RPMI7951 (cell line): ENCODE measurements around the gene ENTPD5. TPM values are rescaled to one million over a fixed set of nuclear protein-coding genes. Genes with fewer than 3 reads are reported as not detected.
"Not testable (repeated sequence)": the region's sequence is repeated elsewhere in the genome, so short reads cannot be mapped to it uniquely, and the experiment has no call there.

Source experiments
- DNase-seq: peaks from one replicate; pipeline ENCODE4 v3.0.0-alpha.2; 2012; ENCODE audit warnings: low read depth
- total RNA-seq: library from RNA; depleted of rRNA; stranded (reverse); fragments of >200 nt; shearing (Covaris generic); gene quantifications from 2 replicates; pipeline ENCODE4 v1.2.3, GENCODE V29; 2014; rRNA removed

Gene ENTPD5
- total RNA-seq, 1 experiment from 2014 or later = 6.4 TPM

DNA sequence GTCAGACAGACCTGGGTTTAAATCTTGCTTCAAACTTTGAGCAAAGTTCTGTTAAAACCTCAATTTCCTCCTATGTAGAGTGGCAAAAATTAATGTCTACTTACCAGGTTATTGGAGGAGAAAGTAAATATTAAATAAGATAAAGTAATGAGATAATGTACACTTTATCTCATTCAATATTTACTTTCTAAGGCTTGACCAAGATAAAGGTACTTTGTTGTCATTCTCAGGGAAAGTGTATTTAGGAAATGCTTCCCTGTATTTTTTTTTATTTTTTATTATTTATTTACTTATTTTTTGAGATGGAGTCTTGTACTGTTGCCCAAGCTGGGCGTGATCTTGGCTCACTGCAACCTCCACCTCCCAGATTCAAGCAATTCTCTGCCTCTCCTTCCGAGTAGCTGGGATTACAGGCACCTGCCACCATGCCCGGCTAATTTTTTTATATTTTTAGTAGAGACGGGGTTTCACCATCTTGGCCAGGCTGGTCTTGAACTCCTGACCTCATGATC, 73.9 kb downstream of the ENTPD5 start:
- no peak for DNase-seq

DNA sequence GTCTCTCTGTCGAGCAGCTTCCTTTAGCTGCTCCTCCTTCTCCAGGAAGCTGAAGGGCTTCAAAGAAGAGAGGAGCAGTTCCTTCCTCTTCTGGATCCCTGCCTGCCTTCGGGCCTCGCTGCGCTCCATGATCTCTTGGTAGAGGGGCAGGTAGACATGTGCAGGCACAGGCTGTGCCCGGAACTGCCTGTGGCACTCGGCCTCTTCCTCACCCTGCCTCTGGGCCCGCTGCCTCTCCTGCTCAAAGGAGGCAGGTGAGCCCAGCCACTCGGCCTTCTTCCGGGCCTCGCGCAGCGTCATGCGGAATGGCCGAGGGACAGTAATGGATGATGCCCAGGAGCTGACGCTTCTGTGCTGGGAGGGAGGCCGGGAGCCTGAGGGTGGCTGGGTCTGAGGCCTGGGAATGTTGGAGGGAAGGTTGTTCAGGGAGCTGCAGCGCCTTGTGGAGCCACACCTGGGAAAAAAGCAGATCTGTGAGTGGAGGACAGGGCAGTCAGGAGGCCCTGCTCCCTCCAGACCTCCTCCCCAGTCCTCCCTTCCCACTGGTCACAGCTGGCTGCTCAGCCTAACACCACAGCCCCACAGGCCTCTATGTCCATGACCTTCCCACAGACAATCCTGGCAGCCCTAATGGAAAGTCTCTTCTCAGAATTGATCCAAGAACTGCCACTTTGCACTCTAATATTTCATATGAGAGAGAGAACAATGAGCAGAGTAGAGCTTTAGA, 74.5 kb downstream of the ENTPD5 start:
- DNase-seq = no peak

DNA sequence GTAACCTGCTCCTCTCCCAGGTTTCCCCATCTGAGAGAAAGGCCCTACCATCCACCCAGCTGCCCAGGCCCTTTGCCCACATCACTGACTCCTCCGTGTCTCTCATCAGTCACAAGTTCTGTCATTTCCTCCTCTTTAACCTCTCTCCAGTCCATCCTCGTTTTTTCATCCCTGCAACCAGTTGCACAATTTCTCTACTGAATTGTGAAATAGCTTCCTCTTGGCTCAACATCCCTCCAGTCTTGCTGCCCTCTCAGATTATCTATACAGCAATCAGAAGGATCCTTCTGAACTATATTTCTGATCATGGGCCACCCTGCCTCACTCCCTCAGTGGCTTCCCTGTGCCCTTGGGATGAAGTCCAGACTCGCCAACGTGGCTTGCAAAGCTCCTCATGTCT, 76.0 kb downstream of the ENTPD5 start:
- peak; percentile 58 for DNase-seq

DNA sequence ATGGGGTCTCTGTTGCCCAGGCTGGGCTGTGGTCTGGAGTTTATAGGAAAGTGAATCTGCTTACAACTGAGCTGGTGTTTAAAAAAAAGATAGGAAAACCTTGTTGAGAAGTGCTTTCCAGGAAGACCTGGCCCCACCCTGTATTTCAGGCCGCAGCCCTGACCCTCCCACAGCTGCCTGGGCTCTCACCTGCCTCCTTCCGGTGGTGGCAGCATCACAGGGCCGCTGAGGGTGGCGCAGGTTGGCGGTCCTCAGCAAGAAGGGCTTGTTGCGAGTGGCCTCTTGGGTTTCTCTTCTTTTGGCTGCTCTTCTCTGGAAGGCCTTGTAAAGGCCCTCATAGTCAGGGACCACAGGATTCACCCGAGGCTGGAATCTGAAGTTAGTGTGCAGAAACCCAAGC, 76.9 kb downstream of the ENTPD5 start:
- no peak for DNase-seq

DNA sequence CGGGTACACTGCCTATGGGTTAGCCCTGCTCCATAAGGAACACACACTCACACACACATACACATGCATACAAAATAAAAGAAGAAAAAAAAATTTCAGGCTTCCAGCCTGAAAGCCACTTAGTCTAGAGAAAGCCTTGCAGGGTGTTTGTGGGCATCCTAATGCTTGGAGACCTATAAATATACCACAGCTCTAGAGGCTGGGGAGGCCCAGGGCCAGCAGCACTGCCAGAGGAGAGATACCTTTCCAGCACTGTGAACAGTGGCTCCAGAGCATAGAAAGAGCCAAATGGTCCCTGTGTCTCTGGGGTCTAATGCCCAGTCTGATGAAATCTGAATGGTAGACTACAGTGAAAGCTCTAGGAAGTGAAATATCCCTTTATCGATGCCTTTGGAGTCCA, 82.1 kb downstream of the ENTPD5 start:
- DNase-seq = no peak

DNA sequence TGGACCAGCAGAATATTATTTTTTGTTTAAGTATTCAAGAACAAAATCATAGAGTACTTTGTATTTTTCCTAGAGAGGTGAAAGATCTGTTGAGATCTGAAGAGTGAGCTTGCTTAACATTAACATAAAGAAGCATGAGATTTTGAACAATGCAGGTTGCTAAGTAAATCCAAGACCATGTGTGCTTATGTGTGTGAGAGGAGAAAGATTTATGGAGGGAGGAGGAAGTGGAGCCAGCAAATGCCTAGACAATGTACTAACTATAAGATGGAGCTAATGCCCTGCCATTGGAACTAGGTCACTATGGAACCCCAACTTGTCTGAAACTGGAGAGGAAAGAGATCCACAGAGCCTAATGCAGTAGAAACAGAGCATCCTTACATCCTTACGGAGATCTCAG, 82.5 kb downstream of the ENTPD5 start:
- no peak for DNase-seq

DNA sequence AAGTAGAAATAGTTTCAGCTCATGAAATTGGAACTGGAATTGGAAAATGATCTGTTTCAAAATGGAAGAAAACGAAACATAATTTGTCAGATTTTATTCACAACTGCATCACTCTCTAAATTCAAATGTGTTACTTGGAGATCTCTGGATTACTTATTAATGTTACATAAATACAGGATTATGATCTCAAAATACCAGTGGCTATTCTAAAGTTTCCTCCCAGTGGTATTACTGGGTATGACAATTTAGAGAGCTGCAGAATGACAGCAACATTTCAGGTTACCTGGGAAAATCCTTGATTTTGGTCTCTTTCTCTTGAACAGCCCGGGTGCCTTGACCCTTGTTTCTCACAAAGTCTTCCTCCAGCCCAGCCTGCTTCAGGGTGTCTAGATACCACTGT, 83.4 kb downstream of the ENTPD5 start:
- peak; percentile 2 for DNase-seq

DNA sequence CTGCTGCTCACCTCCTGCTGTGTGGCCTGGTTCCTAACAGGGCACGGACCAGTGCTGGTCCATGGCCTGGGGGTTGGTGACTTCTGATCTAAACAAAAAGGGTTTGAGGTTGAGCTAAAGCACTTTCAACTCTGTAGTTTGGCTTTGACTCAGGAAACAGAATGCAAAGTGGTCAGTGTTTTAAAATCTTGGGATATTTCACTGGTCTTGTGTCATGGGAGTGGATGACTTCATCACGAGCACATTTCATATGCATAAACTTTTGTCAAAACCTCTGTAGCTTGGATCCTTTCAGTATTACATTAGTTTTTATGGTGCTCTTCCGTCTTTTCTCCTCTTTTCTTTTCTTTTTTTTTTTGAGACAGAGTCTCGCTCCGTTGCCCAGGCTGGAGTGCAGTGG, 94.8 kb downstream of the ENTPD5 start:
- DNase-seq = no peak

DNA sequence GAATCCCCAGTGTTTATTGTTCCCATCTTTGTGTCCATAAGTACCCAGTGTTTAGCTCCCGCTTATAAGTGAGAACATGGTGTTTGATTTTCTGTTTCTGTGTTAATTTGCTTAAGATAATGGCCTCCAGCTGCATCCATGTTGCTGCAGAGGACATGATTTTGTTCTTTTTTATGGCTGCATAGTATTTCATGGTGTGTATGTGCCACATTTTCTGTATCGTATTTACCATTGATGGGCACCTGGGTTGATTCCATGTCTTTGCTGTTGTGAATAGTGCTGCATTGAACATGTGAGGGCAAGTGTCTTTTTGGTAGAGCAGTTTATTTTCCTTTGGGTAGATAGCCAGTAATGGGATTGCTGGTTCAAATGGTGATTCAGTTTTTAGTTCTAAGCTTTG, 99.6 kb downstream of the ENTPD5 start:
- not testable (repeated sequence) for DNase-seq

DNA sequence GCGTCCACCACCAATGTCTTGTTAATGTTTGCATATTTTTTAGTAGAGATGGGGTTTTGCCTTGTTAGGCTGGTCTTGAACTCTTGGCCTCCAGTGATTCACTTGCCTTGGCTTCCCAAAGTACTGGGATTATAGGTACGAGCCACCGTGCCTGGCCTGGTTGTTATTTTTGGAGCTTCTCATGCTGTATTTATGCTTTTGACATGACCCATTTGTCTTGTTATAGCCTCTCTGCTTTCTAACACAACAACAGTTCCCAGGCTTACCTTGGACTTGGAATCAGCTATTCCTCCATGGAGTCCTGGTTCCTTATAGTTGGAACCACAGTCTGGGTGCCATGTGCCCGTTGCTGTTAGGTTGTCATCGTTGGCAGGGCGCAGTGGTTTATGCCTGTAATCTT, 102.8 kb downstream of the ENTPD5 start:
- DNase-seq = no peak

DNA sequence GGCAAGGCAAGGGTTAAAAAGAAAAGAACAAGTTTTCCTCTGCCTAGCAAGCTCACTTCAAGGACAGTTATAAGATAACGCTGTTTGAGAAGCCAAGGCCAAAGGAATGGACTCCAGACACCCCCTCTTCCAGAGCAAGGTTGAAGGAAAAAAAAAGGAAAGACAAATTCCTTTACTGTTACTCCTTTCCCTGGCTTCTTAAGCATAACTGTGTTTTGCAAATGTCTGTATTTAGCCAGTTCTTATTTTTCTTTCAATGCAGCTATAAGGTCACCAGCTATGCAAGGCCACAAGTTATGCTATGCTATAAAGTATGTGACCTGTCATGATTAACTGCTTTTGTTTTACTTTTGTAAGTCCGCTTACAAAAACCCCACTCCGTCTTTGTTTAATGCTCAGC, 105.8 kb downstream of the ENTPD5 start:
- no peak for DNase-seq

DNA sequence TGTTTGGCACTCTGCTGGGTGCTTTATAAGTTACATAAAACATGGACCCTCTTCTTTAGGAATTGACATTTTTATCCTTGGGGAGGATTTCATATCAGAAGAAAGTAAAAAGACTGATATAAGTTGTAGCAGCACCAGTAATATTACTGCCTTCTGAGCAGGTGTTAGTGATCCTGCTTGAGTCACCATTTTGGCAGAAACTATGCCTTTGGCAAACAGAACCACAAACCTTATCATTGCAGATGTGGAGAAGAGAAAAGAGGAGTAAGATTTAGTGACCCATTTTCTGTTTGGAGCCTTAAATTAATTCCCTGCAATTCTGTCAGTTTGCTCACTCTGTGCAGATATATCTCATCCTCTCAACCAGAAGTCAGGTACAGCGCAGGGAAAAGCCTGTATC, 109.4 kb downstream of the ENTPD5 start:
- no peak for DNase-seq

Other genes with a start within 250 kb of the ENTPD5 start
- gene PTGR2, start 167.5 kb downstream of the ENTPD5 start, total RNA-seq = 4.9 and 5.1 TPM in 2 replicates
- gene ZNF410, start 132.4 kb downstream of the ENTPD5 start, total RNA-seq = 64.9 and 67.9 TPM in 2 replicates
- 1.8 and 2.1 TPM in 2 replicates for gene FAM161B, start 69.2 kb downstream of the ENTPD5 start, total RNA-seq
- gene COQ6, start 69.0 kb downstream of the ENTPD5 start, total RNA-seq = 24.4 and 42.7 TPM in 2 replicates
- 2.4 and 4.0 TPM in 2 replicates for gene BBOF1, start 61 bp upstream of the ENTPD5 start, total RNA-seq
- gene ALDH6A1, start 65.2 kb upstream of the ENTPD5 start, total RNA-seq = 8.9 and 13.7 TPM in 2 replicates
- 11.2 and 13.5 TPM in 2 replicates for gene LIN52, start 65.7 kb upstream of the ENTPD5 start, total RNA-seq
- not detected in 2 replicates for gene VSX2, start 220.2 kb upstream of the ENTPD5 start, total RNA-seq